GM23338 (cell line): ENCODE measurements around the gene SLK.

Source experiments
- NANOG ChIP-seq: IDR thresholded peaks from 2 replicates; pipeline ENCODE4 v1.6.1; 2016; ENCODE audit warnings: antibody characterized with exemption, borderline replicate concordance
- TF ChIP-seq, protein P1 (sequence below), 2 experiments: fragments of 200-600 bp in 1 of 2; sonication (generic) in 1 of 2; conservative IDR thresholded peaks; 2 replicates each; pipeline versions ENCODE4 v1.5.1 to v1.6.1; 2016 to 2017; ENCODE audit warnings: antibody characterized with exemption in 2 of 2, low read depth in 2 of 2, mild to moderate bottlenecking in 2 of 2, moderate library complexity in 1 of 2

DNA sequence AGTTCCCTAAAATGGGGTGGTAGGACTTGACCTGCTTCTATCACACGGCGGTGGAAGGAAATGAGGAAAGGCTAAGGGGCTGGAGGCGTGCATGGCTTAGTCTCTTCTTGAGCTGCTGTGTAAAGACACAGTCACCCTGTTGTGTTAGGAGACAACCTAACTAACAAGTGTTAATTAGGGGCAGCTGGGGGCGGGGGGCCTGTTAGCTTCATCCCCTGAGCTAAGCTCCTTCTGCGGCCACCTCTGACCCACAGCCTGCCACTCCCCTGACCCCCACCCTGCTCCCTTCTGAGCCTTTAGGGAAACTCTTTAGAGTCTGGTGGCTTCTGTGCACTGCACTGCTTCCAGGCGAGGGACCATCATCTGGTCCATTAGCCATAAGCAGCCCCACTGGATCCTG, 90.8 kb downstream of the SLK start:
- TF ChIP-seq, protein P1, sequence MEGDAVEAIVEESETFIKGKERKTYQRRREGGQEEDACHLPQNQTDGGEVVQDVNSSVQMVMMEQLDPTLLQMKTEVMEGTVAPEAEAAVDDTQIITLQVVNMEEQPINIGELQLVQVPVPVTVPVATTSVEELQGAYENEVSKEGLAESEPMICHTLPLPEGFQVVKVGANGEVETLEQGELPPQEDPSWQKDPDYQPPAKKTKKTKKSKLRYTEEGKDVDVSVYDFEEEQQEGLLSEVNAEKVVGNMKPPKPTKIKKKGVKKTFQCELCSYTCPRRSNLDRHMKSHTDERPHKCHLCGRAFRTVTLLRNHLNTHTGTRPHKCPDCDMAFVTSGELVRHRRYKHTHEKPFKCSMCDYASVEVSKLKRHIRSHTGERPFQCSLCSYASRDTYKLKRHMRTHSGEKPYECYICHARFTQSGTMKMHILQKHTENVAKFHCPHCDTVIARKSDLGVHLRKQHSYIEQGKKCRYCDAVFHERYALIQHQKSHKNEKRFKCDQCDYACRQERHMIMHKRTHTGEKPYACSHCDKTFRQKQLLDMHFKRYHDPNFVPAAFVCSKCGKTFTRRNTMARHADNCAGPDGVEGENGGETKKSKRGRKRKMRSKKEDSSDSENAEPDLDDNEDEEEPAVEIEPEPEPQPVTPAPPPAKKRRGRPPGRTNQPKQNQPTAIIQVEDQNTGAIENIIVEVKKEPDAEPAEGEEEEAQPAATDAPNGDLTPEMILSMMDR (conservative IDR thresholded peaks at IDR 0.05; ENCODE audit: low read depth in 2 of 2), result no peak
- no peak for TF ChIP-seq NANOG
